Measurements from ENCODE around the gene TMEM163.

TMEM163 gene

DNA sequence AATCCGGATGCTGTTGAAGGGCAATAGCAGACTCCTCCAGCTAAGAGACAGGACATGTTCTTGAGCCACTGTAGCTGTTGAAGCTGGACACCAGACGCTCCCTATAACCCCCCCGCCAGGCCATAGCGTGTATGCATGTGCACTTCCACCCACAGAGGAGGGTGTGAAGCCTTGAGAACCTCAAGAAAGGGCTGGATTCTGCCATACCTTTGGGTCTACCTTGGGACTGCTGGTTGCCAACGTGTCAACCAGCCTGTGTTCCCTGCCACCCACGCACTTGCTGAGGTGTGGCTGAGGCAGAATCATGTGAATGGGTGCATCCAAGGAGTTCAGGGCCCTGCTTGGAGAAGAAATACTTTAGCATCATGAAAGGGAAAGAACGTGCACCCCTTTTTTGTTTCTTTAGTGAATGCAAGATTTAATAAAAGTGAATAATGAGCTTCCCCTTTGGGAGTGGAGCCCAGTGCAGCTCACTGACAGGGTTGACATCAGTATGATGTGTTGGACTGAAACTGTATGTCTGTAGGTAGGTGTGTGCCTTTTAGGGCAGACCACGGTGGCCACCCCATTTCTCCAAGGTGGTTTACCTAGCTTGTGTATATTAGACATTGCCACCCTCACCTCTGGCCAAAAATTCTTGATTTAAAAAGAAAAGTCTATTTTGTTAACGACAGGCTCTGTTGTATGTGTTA lies 266.6 kb downstream of the TMEM163 start:
- Mint-ChIP-seq H3K27me3 (no peaks in the 10 kb centered on the region), H3K27ac (no peak overlapping the region), H3K36me3 (peaks cover 2% of the 10 kb centered on the region), H3K4me3 (no peak overlapping the region), H3K9me3 (ENCODE audit: low read depth) (no peaks in the 10 kb centered on the region), H3K4me1 (ENCODE audit: low read depth) (peaks cover 2% of the 10 kb centered on the region)

DNA sequence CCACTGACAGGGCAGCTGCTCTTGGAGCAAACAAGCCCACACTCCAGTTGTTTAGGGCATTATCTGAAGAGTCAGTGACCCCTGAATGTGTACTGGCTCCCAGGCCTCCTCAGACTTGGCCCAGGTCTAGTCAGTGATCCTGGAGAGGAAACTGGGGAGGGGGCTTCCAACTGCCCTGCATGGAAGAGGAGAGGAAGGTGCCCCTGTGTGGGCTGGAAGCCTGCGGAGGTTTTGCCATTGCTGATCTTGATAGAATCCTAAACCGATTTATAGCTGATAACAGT lies 267.5 kb downstream of the TMEM163 start:
- Mint-ChIP-seq H3K9me3 (ENCODE audit: low read depth) (no peaks in the 10 kb centered on the region), H3K4me1 (ENCODE audit: low read depth) (peaks cover 2% of the 10 kb centered on the region), H3K4me3 (no peak overlapping the region), H3K36me3 (peaks cover 2% of the 10 kb centered on the region), H3K27me3 (no peaks in the 10 kb centered on the region), H3K27ac (no peak overlapping the region)

- H3K27ac Mint-ChIP-seq: no peak overlapping the region
- no peaks in the 10 kb centered on the region for H3K27me3 Mint-ChIP-seq
- peaks cover 2% of the 10 kb centered on the region for H3K4me1 Mint-ChIP-seq (ENCODE audit: low read depth)
- no peaks in the 10 kb centered on the region for H3K9me3 Mint-ChIP-seq (ENCODE audit: low read depth)
- no peaks in the 10 kb centered on the region for H3K36me3 Mint-ChIP-seq
- no peak overlapping the region for H3K4me3 Mint-ChIP-seq
Observed at GRCh38 chr2:134449751-134450513, 268.9 kb downstream of the TMEM163 start.

DNA sequence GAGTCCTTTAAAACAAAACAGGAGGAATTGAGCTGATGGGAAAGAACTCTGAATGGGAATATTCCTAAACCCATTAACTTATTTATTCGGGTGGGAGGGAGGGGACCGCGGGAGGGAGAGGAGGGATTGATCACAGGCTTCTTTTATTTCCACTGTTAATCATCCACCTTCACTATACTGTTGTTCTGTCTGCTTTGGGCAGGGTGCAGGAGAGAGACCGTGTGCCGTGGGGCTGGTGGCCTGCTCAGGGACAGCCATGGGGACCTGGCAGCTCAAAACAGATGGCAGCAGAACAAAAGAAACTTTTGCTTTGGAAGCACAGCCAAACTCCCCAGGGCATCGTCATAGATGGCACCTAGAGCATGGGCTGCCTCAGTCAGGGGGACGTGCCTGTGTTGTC lies 269.6 kb downstream of the TMEM163 start:
- Mint-ChIP-seq H3K9me3 (ENCODE audit: low read depth) (no peaks in the 10 kb centered on the region), H3K27ac (no peak overlapping the region), H3K4me1 (ENCODE audit: low read depth) (peaks cover 2% of the 10 kb centered on the region), H3K4me3 (no peak overlapping the region), H3K36me3 (no peaks in the 10 kb centered on the region), H3K27me3 (no peaks in the 10 kb centered on the region)

GRCh38 chr2:134448650-134449049 lies 270.1 kb downstream of the TMEM163 start:
- Mint-ChIP-seq H3K27ac (no peak overlapping the region), H3K27me3 (no peaks in the 10 kb centered on the region), H3K9me3 (ENCODE audit: low read depth) (no peaks in the 10 kb centered on the region), H3K4me3 (no peak overlapping the region), H3K36me3 (no peaks in the 10 kb centered on the region), H3K4me1 (ENCODE audit: low read depth) (peaks cover 2% of the 10 kb centered on the region)

GRCh38 chr2:134447669-134448068 lies 271.1 kb downstream of the TMEM163 start:
- H3K9me3 Mint-ChIP-seq (ENCODE audit: low read depth): no peaks in the 10 kb centered on the region
- no peaks in the 10 kb centered on the region for H3K27me3 Mint-ChIP-seq
- H3K36me3 Mint-ChIP-seq: no peaks in the 10 kb centered on the region
- H3K27ac Mint-ChIP-seq: no peak overlapping the region
- no peak overlapping the region for H3K4me3 Mint-ChIP-seq
- peaks cover 2% of the 10 kb centered on the region for H3K4me1 Mint-ChIP-seq (ENCODE audit: low read depth)

DNA sequence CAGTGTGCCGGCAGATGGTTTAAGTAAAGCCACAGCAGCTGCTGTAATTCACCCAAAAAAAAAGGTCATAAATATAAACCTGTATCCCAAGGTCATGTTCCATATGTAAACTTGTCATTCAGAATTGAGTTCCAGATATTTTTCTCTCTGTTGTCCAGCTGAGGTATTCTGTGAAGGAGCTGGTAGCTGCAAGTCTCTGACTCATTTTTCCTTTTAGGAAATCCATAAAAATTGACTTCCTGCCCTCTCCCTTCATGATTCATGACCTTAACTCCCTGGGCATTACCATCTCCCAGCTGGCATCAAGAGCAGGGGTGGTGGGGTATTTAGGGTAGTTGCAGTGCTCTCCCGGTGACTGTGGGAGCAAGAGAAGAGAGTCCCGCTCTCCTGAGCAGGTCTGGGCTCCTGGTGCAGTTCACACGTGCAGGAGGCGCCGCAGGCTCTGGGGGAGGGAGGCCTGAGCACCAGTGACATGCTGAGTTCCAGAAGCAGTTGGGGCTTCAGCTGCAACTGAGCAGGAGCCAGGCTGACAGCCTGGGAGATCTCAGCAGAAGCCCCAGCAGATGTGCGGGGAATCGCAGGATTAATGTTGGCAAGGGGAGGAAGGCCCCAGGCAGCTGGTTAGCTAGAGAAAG lies 272.3 kb downstream of the TMEM163 start:
- peaks cover 2% of the 10 kb centered on the region for H3K4me1 Mint-ChIP-seq (ENCODE audit: low read depth)
- no peaks in the 10 kb centered on the region for H3K9me3 Mint-ChIP-seq (ENCODE audit: low read depth)
- no peaks in the 10 kb centered on the region for H3K27me3 Mint-ChIP-seq
- H3K4me3 Mint-ChIP-seq: no peak overlapping the region
- H3K36me3 Mint-ChIP-seq: peaks cover 2% of the 10 kb centered on the region
- H3K27ac Mint-ChIP-seq: no peak overlapping the region

- no peaks in the 10 kb centered on the region for H3K9me3 Mint-ChIP-seq (ENCODE audit: low read depth)
- H3K4me1 Mint-ChIP-seq (ENCODE audit: low read depth): no peaks in the 10 kb centered on the region
- H3K4me3 Mint-ChIP-seq: no peak overlapping the region
- no peak overlapping the region for H3K27ac Mint-ChIP-seq
- no peaks in the 10 kb centered on the region for H3K27me3 Mint-ChIP-seq
- peaks cover 2% of the 10 kb centered on the region for H3K36me3 Mint-ChIP-seq
Observed at GRCh38 chr2:134445985-134446382, 272.8 kb downstream of the TMEM163 start.

- no peak overlapping the region for H3K27ac Mint-ChIP-seq
- no peak overlapping the region for H3K4me3 Mint-ChIP-seq
- H3K4me1 Mint-ChIP-seq (ENCODE audit: low read depth): no peaks in the 10 kb centered on the region
- peaks cover 2% of the 10 kb centered on the region for H3K36me3 Mint-ChIP-seq
- no peaks in the 10 kb centered on the region for H3K27me3 Mint-ChIP-seq
- H3K9me3 Mint-ChIP-seq (ENCODE audit: low read depth): no peaks in the 10 kb centered on the region
Observed at GRCh38 chr2:134445116-134445515, 273.7 kb downstream of the TMEM163 start.

GRCh38 chr2:134443814-134444480 lies 274.9 kb downstream of the TMEM163 start:
- Mint-ChIP-seq H3K4me3 (no peak overlapping the region), H3K27me3 (no peaks in the 10 kb centered on the region), H3K4me1 (ENCODE audit: low read depth) (no peaks in the 10 kb centered on the region), H3K27ac (no peak overlapping the region), H3K36me3 (peaks cover 2% of the 10 kb centered on the region), H3K9me3 (ENCODE audit: low read depth) (no peaks in the 10 kb centered on the region)

DNA sequence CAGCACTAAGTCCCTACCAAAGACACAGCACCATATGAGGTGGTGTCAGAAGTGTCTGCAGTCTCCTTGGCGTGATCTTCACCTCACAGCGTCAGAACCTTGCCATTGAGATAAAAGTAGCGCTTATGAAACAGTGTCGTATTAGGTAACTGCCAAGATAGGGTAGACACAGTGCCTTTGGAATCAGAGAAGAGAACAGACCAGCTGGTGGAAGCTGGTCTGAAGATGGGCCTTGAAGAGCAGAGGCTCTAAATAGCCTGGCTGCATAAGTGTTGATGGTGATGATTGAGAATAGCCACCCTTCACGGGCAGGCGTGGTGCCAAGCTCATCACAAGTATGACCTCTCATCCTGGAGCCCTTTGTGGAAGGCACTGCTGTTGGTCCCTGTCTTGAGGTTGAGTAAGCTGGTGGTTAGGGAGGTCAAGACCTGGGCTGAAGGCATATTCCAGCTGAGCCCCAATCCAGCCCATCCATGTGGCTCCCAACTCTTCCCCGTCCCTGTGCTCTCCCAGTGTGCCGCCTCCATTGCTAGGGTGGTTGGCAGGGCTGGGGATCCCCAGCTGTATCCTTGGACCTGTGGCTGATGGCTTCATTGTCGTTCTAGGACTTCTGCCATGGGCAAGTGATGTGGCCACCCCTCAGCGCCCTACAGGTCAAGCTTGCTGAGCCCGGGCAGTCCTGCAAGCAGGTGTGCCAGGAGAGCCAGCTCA lies 277.5 kb downstream of the TMEM163 start:
- Mint-ChIP-seq H3K27ac (no peak overlapping the region), H3K4me1 (ENCODE audit: low read depth) (no peaks in the 10 kb centered on the region), H3K36me3 (peaks cover 2% of the 10 kb centered on the region), H3K9me3 (ENCODE audit: low read depth) (no peaks in the 10 kb centered on the region), H3K4me3 (no peak overlapping the region), H3K27me3 (no peaks in the 10 kb centered on the region)

- Mint-ChIP-seq H3K27me3 (no peaks in the 10 kb centered on the region), H3K4me3 (no peak overlapping the region), H3K9me3 (ENCODE audit: low read depth) (no peaks in the 10 kb centered on the region), H3K27ac (no peak overlapping the region), H3K4me1 (ENCODE audit: low read depth) (no peaks in the 10 kb centered on the region), H3K36me3 (peaks cover 2% of the 10 kb centered on the region)
Observed at GRCh38 chr2:134440336-134440909, 278.4 kb downstream of the TMEM163 start.

DNA sequence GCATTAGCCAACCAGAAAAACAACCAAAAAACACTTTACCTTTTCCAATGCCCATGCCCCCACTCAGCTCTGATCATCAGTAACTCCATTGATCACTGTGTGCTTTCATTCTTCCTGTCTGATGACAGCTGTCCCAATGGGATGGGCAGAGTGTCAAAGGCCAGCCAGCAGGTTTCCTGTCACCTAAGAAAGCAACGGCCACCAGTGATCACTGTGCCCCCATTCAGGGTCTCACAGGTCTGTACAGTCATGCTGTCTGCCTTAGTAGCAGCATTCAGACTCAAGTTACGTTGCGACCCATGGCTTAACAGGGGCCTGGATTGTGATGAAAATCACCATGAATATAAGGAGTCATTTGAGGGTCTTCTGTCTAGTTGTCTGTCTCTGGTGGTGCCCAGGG lies 280.4 kb downstream of the TMEM163 start:
- Mint-ChIP-seq H3K9me3 (ENCODE audit: low read depth) (no peaks in the 10 kb centered on the region), H3K36me3 (peaks cover 6% of the 10 kb centered on the region), H3K4me1 (ENCODE audit: low read depth) (no peaks in the 10 kb centered on the region), H3K27me3 (no peaks in the 10 kb centered on the region), H3K27ac (no peak overlapping the region), H3K4me3 (no peak overlapping the region)

GRCh38 chr2:134436706-134437105 lies 282.1 kb downstream of the TMEM163 start:
- no peaks in the 10 kb centered on the region for H3K4me1 Mint-ChIP-seq (ENCODE audit: low read depth)
- H3K27ac Mint-ChIP-seq: no peak overlapping the region
- no peaks in the 10 kb centered on the region for H3K9me3 Mint-ChIP-seq (ENCODE audit: low read depth)
- H3K4me3 Mint-ChIP-seq: no peak overlapping the region
- peaks cover 7% of the 10 kb centered on the region for H3K36me3 Mint-ChIP-seq
- no peaks in the 10 kb centered on the region for H3K27me3 Mint-ChIP-seq

All from activated naive CD8-positive, alpha-beta T cell (primary cell).